GM20000 (cell line): ENCODE results near the gene FAM3A.

Experiments used
- DNase-seq: peaks from one replicate; pipeline ENCODE4 v3.0.0; 2012; ENCODE audit warnings: low spot score
- CTCF ChIP-seq: IDR thresholded peaks from 2 replicates; pipeline ENCODE4 v1.5.1; 2012; ENCODE audit warnings: mild to moderate bottlenecking, control low read depth; ENCODE audit errors: extremely low read depth, missing control alignments

The FAM3A gene

GRCh38 chrX:154490021-154490413, 26.0 kb downstream of the FAM3A start:
- DNase-seq, result peak; percentile 29
- no peak for TF ChIP-seq CTCF

GRCh38 chrX:154489182-154489581, 26.9 kb downstream of the FAM3A start:
- no peak for TF ChIP-seq CTCF
- no peak for DNase-seq

- TF ChIP-seq CTCF, result no peak
- DNase-seq, result no peak
Observed at GRCh38 chrX:154488336-154489075, 27.5 kb downstream of the FAM3A start.

GRCh38 chrX:154487518-154488290, 28.3 kb downstream of the FAM3A start:
- no peak for DNase-seq

GRCh38 chrX:154486396-154487207, 29.4 kb downstream of the FAM3A start, which contains the start of gene UBL4A:
Gene UBL4A, minus strand, starts transcription at chrX:154486615. Its CDS starts 31 bp downstream, at chrX:154486584.
- peak; percentile 85 for DNase-seq
- no peak for TF ChIP-seq CTCF

More at GRCh38 chrX:154487518-154488290, 28.3 kb downstream of the FAM3A start:
- TF ChIP-seq CTCF, result no peak

- DNase-seq, result no peak
- no peak for TF ChIP-seq CTCF
Observed at GRCh38 chrX:154486052-154486395, 30.0 kb downstream of the FAM3A start.
